Stimulated activated CD4-positive, alpha-beta T cell treated with anti-CD3 and anti-CD28 coated beads, Interleukin-4, amount 100 ng/mL, for 48 hours (primary cell): ENCODE measurements around the gene OXCT1.

Experiments used
- DNase-seq, 2 donors: peaks; one replicate each; pipeline ENCODE4 v3.0.0-alpha.2; 2020; ENCODE audit warnings: low read depth in 2 of 2

The OXCT1 gene

GRCh38 chr5:41869724-41870626 lies at the start of gene OXCT1:
Gene OXCT1, minus strand, starts transcription at chr5:41870425. Its CDS starts 67 bp downstream, at chr5:41870358.
- DNase-seq, result peak; percentile 86 to 93

DNA sequence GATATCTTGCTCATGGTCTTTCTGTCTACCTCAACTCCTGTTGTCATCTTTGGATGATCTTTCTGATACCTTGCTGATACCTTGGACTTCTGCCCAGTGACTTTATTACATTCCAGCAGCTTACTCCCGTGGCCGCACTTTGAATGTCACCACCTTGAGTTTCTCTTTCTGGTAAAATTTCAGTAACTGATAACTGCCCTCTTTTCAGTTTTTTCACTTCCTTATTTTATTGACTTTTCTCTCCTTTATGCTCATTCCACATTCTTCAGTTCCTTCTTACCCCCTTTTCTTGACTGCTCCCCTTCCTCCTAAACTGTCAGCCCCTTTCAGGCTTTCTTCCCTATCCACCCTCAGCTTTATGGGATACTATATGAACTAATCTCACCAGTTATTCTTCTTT lies 47.9 kb upstream of the OXCT1 start:
- no peak for DNase-seq

DNA sequence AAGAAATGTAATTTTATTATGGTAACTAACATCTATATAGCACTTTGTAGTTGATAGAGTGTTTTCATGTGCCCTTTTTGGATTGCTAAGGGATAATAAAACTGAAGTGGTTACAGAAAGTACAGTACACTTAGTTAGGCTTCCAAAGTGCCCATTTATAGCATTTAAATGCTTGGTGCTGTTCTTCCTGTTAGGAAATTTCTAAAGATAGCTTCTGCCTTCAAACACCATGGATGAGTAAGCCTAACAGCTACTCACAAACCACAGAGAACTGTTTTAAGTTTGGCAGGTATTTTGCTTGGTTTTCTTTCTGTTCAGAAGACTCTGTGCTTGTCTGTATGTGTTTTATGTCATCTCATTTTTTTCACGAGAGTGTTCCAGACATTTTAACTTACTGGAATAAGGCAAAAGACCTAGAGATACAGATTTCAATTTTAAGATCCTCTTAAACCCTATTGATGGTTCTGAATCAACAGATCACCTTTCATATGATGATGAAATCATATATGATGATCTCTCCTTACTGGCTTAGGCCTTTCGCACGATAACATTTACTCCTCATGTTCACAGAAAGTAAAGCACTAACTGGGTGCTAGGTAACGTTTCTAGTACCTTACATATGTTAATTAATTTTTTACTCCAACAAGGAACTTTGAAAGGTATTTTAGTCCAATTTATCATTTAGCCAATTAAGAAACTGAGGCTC lies 38.3 kb upstream of the OXCT1 start:
- no peak for DNase-seq

GRCh38 chr5:41906151-41906550 lies 35.9 kb upstream of the OXCT1 start:
- DNase-seq, result no peak

GRCh38 chr5:41903892-41904799 lies 33.9 kb upstream of the OXCT1 start, which contains the start of gene RIMOC1:
Gene RIMOC1, plus strand, starts transcription at chr5:41904344. Its CDS starts 24 bp downstream, at chr5:41904368.
- DNase-seq, result peak; percentile 94 to 97

DNA sequence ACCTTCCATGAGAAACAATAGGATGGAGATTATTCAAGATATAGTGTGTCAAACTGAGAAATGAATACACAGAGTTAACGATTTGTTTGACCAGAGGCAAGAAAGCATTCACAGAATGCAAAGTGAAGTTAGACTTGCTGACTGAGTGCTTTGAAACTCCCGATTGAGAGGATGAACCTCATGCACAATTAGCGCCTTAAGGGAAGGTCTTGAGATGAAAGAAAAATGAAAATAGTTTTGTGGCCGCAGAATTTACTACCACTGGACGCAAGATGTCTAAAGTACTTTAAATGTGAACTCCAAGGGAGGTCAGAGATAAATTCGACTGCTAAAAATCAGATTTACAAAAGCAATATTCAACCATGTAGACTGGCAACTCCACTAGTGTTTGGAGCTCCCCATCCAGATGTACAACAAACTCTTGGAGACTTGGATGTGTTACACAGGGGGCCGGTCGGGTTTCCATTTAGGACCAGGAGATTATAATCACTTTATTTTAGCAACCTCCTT lies 33.2 kb upstream of the OXCT1 start:
- DNase-seq, result no peak

DNA sequence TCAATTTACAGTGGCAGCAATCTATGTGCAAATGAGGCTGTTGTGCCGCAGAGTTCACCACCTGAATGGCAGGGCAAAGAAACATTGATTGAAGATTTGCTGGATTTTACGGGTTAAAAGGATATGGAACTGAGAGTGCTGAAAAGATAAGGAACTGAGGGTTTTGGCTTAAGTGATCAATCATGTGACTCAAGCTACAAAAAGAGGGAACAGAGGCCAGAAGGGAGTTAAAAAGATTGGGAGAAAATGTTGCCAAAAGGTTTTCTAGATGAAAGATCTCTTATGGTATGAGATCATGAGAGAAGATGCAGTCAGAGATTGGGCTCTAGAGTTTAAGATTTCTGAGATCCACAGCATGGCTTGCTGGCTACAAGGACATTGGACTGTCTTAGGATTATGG lies 26.0 kb upstream of the OXCT1 start:
- no peak for DNase-seq

- DNase-seq, result no peak
Measured at GRCh38 chr5:41893074-41893851, 23.0 kb upstream of the OXCT1 start.

DNA sequence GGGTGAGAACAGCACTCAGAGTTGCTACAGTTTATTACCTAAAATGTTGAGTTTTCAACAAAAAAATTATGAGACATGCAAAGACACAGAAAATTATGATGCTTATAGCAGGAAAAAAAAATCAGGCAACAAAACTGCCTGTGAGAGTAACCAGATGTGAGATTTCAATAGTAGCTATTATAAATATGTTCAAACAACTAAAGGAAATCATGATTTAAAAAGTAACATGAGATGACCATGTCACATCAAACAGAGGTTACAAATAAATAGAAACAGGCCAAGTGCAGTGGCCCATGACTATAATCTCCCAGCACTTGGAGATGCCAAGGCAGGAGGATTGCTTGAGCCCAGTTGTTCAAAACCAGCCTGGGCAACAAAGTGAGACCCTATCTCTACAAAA lies 21.8 kb upstream of the OXCT1 start:
- DNase-seq, result no peak

GRCh38 chr5:41891066-41891707 lies 21.0 kb upstream of the OXCT1 start:
- DNase-seq, result no peak

GRCh38 chr5:41885286-41885685 lies 15.1 kb upstream of the OXCT1 start:
- no peak for DNase-seq

GRCh38 chr5:41883936-41884335 lies 13.7 kb upstream of the OXCT1 start:
- DNase-seq, result no peak

DNA sequence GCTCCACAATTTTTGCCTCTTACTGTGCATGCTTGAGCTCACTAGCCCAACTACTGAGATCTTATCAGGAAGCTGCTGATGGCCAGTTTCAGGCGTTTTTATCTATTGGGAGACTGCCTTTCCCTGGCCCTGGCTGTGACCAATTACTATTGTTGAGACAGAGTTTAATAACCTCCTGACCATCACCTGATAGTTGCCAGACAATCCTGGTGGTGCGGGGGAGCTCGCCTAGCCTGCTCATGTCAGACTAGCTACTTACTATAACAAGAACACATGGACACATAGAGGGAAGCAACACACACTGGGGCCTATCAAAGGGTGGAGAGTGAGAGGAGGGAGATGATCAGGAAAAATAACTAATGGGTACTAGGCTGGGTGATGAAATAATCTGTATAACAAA lies 13.0 kb upstream of the OXCT1 start:
- no peak for DNase-seq

GRCh38 chr5:41882765-41883164 lies 12.5 kb upstream of the OXCT1 start:
- DNase-seq, result no peak

DNA sequence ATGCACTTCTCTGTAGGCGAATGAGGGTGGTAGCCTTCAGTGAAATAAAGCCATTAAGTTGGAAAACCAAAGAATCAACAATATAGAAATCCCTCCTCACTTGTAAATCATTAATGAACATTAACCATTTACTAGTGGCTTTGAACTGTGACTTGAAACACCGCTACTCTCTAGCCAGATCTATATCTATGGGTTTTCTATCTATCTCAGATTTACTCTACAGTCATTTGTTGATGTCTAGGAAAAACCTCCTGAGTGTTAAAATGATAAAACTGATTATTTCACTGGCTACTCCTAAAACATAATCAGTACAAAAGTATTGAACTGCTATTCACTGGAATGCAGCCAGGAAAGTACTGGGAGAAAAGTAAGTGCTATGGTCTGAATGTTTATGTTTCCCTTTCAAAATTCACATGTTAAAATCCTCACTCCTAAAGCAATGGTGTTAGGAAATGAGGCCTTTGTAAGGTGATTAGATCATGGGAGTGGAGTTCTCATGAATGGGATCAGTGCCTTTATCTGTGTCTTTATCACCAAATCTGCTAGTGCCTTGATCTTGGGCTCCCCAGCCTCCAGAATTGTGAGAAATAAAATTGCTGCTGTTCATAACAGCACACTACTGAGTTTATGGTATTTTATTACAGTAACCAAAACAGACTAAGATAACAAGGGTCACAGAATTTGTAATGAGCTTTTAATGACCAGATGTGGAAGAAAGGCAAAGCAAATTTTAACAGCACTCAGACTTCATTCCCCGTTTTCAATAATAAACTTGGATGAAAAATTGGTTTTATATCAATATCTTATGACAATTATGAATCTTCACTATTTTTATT lies 8.6 kb upstream of the OXCT1 start:
- no peak for DNase-seq

DNA sequence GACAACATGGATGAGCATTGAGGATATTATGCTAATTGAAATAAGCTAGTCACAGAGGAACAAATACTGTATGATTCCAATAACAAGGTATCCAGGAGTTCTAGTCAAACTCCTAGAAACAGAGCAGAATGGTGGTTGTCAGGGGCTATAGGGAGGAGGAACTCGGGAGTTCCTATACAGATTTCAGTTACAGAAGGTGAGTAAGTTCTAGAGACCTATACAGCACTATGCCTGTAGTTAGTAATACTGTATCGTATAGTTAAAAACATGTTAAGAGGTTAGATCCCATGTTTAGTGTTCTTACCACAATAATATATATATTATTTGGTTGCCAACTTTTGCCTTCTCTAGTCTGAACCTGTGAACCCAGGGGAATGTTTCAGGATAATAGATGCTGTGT lies 7.9 kb upstream of the OXCT1 start:
- no peak for DNase-seq

- no peak for DNase-seq
Measured at GRCh38 chr5:41877408-41877807, 7.2 kb upstream of the OXCT1 start.

DNA sequence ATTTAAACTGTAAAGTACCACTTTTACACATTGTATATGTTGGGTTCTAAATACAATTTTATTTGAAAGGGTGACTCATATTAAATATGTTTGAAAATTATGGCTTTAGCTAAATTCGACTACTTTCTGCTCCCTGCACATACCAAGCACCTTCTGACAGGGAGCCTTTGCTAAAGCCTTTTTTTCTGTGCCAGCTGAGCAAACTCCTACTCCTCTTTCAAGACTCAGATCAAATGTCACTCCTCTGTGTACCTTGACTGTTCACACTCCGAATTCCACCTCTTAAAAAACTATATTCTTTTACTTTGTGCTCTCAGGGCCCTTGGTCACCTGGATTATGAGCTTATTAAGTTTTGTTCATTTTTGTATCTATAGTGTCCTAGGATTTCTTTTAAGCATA lies 6.5 kb upstream of the OXCT1 start:
- DNase-seq, result no peak

GRCh38 chr5:41875121-41875520 lies 4.9 kb upstream of the OXCT1 start:
- no peak for DNase-seq
